Urinary bladder (tissue), 4 donors: ENCODE data around the gene PITPNM1. TPM values are rescaled to one million over a fixed set of nuclear protein-coding genes. Genes with fewer than 3 reads are reported as not detected.

Source experiments
- DNase-seq: peaks from one replicate; pipeline ENCODE4 v3.0.0-alpha.2; 2015; ENCODE audit errors: extremely low spot score
- H3K27ac ChIP-seq: one replicate; pipeline ENCODE4 v1.5.1; 2013; ENCODE audit warnings: low read depth, mild to moderate bottlenecking, moderate library complexity
- H3K36me3 ChIP-seq: one replicate; pipeline ENCODE4 v1.6.1; 2013; ENCODE audit warnings: mild to moderate bottlenecking, moderate library complexity; ENCODE audit not compliant: insufficient read depth
- H3K4me1 ChIP-seq: one replicate; pipeline ENCODE4 v1.6.1; 2013; ENCODE audit warnings: mild to moderate bottlenecking, moderate library complexity; ENCODE audit not compliant: insufficient read depth
- H3K4me3 ChIP-seq: one replicate; pipeline ENCODE4 v1.5.1; 2013; ENCODE audit warnings: low read depth, low read length
- WGBS: extraction: QIAGEN DNeasy Blood & Tissue Kit; methylation state at CpG from one replicate; pipeline ENCODE4 v1.1.7; 2013; 5-methylcytosine and 5-hydroxymethylcytosine counted together
- polyA plus RNA-seq: library from polyadenylated mRNA; stranded (reverse); fragments of 200-250 nt; gene quantifications from one replicate; pipeline ENCODE4 v1.2.3, GENCODE V29; 2013
- total RNA-seq: library from RNA; depleted of rRNA; stranded (reverse); fragments of >200 nt; gene quantifications from one replicate; pipeline ENCODE4 v1.2.3, GENCODE V29; 2014
- donor health status: healthy with polysubstance abuse.
- donor health status: healthy.

Gene PITPNM1
- total and polyA plus RNA-seq, 2 donors = 12.6 to 18.5 TPM

DNA sequence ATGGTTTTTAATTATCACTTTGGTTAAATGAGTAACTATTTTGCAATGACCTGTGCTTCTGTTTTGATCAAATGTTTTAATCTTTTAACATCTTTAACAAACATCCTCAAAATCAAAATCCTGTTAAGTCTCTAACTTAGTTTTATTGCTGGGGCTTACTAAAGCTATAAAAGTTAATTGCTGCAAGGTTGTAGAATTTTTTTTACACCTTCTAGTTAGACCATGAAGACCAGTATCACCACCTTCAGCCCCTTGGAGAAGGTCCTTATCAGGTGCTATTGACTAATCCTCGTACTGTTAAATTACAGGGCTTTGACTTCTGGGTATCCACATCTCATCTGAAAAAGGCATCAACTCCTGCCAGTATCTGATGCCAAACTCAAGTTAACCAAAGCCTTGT, 30.4 kb upstream of the PITPNM1 start:
- Histone ChIP-seq H3K27ac (no peak overlapping the region), H3K36me3 (no peaks in the 10 kb centered on the region), H3K4me1 (no peaks in the 10 kb centered on the region), H3K4me3 (no peak overlapping the region)
- DNase-seq = no peak
- WGBS = 88% methylated on average over 1 of the region's 1 CpG

DNA sequence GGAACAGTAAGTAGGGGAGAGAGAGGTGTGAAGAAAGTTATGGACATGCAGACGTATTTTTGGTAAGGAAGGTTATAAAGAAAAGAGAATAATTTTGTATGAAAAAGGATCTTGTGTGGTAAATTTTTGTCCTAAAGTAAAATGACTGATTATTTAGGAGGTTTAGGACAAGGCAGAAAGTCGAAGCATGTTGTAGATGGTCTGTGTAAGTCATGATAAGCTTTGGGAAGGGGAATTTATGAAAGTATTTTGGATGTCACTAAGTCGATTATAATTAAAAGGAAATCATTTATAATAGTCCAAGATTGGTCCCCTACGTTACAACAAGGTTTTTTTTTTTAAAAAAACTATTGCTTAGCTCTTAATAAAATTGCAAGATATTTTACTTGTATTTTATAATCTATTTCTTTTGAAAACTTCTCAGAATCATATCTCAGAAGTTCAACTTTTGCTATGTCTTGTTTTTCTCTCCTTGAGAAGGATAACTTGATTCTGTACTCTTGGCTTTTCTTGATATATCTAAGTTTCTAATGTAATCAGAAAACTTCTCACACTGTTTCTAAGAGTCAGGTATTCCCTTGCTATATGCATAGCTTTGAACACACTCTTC, 29.0 kb upstream of the PITPNM1 start:
- H3K4me1 ChIP-seq = no peaks in the 10 kb centered on the region
- 31% methylated on average over 4 of the region's 4 CpGs for whole genome bisulfite sequencing
- no peak overlapping the region for H3K4me3 ChIP-seq
- H3K36me3 ChIP-seq = no peaks in the 10 kb centered on the region
- DNase-seq = no peak
- H3K27ac ChIP-seq = no peak overlapping the region

DNA sequence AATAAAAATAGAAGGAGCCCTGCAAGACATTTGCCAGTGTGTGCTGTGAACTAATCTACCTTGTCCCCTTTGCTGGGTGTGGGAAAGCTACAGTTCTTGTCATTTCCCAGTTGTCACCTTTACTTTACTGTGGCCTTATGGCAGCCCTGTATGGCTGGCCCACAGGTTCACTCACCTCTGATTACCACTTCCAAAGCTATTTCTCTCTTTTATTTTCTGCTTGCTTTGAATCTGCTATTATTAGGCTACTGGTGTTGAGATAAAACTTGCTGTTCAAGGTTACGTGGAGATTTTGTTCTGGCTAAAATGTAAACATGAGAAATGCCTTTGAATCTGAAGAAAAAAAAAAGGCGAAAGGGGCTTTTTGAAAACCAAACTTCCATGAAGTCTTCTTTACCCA, 27.7 kb upstream of the PITPNM1 start:
- Histone ChIP-seq H3K27ac (no peak overlapping the region), H3K4me3 (no peak overlapping the region), H3K4me1 (no peaks in the 10 kb centered on the region), H3K36me3 (no peaks in the 10 kb centered on the region)
- DNase-seq = no peak
- WGBS = 63% methylated on average over 2 of the region's 2 CpGs

DNA sequence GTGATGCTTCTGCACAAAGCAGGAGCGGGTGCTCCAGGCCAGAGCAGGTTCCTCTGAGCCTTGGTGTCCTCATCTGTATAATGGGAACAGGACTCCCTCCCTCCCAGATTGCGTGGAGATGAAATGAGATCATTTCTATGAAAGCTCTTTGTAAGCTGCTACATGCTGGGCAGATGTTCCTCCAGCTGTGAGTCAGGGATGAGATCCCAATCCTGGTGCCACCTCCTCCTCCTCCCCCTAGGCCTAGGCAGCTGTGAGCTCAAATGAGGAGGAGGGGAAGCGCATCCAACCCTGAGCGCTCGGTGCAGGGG, 25.1 kb upstream of the PITPNM1 start:
- WGBS = 77% methylated on average over 5 of the region's 5 CpGs
- no peaks in the 10 kb centered on the region for H3K36me3 ChIP-seq
- H3K27ac ChIP-seq = no peak overlapping the region
- no peak overlapping the region for H3K4me3 ChIP-seq
- no peak for DNase-seq
- H3K4me1 ChIP-seq = no peaks in the 10 kb centered on the region

GRCh38 chr11:67528376-67528775, 23.2 kb upstream of the PITPNM1 start:
- Histone ChIP-seq H3K4me3 (no peak overlapping the region), H3K27ac (no peak overlapping the region), H3K4me1 (no peaks in the 10 kb centered on the region), H3K36me3 (no peaks in the 10 kb centered on the region)
- 92% methylated on average over 4 of the region's 4 CpGs for WGBS
- no peak for DNase-seq

DNA sequence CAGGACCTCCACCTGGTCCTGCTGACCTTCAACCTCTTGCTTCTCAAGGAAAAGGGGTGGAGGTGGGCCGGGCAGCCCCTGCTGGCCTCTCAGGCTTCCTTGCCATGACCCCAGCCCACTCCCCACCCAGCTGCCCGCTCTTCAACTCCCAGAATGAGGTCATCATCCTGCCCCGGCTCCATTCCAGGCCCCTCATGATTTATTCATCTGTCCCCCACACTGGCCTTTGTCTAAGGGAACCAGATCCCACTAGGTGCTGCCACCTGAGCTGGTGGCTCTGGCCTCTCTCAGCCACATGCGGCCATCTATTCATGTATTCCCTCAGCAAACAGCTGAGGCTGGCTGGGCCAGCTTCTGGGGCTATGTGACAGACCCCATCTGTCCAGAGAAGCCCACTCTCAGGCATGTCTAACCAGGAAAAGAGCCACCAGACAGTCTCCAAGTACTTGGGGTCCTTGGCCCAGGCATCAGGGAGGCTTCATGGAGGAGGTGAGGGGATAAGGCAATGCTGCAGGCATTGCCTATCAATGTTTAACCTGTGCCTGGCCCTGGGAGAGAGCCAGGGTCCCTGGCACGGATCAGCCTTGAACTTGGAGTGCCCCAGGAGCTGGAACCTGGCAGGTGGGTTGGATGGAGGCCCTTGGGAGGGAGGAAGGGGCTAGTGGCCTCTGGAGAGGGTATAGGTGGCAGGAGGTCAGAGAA, 20.3 kb upstream of the PITPNM1 start:
- H3K4me1 ChIP-seq = no peaks in the 10 kb centered on the region
- 71% methylated on average over 5 of the region's 5 CpGs for WGBS
- no peak overlapping the region for H3K27ac ChIP-seq
- DNase-seq = no peak
- no peak overlapping the region for H3K4me3 ChIP-seq
- no peaks in the 10 kb centered on the region for H3K36me3 ChIP-seq

GRCh38 chr11:67524480-67524808, 19.3 kb upstream of the PITPNM1 start:
- Histone ChIP-seq H3K4me1 (no peaks in the 10 kb centered on the region), H3K4me3 (no peak overlapping the region), H3K36me3 (no peaks in the 10 kb centered on the region), H3K27ac (no peak overlapping the region)
- no peak for DNase-seq
- 87% methylated on average over 9 of the region's 9 CpGs for WGBS

GRCh38 chr11:67523556-67524479, 18.7 kb upstream of the PITPNM1 start:
- Histone ChIP-seq H3K36me3 (no peaks in the 10 kb centered on the region), H3K27ac (no peak overlapping the region), H3K4me3 (no peak overlapping the region), H3K4me1 (no peaks in the 10 kb centered on the region)
- WGBS = 75% methylated on average over 25 of the region's 25 CpGs
- DNase-seq = no peak

GRCh38 chr11:67522844-67523555, 17.8 kb upstream of the PITPNM1 start, which contains the start of gene CABP2:
CABP2 (minus strand) TSS chr11:67523446; CDS start chr11:67523326, 120 bp downstream.
- WGBS = 72% methylated on average over 23 of the region's 23 CpGs
- no peak within 1 kb of the TSS for H3K4me3 ChIP-seq
- no peaks in the 10 kb centered on the region for H3K4me1 ChIP-seq
- no peak for DNase-seq
- H3K27ac ChIP-seq = no peak within 1 kb of the TSS
- H3K36me3 ChIP-seq = no peaks in the 10 kb centered on the region

- H3K4me3 ChIP-seq = no peak overlapping the region
- no peaks in the 10 kb centered on the region for H3K36me3 ChIP-seq
- H3K4me1 ChIP-seq = no peaks in the 10 kb centered on the region
- WGBS = 91% methylated on average over 15 of the region's 15 CpGs
- DNase-seq = no peak
- no peak overlapping the region for H3K27ac ChIP-seq
Measured at GRCh38 chr11:67522338-67522737, 17.2 kb upstream of the PITPNM1 start.

DNA sequence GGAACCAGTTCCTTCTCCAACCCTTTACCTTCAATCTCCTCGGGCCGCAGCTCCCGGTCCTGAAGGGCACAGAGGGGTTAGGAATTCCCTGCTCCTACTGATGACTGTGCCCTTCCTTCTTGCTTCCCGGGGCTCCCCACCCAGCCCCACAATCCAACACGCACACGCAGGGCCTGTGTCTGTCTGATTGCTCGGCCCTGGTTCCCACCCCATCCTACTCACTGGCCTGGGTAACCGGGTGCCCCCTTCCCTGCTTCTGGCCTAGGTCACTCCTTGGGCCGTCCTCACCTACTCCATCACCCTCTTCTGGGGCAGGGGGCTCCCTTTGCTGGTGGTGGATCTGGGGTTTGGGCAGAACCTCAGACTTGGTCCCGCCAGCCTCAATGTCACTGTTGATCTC, 16.8 kb upstream of the PITPNM1 start:
- 74% methylated on average over 10 of the region's 10 CpGs for WGBS
- Histone ChIP-seq H3K27ac (no peak overlapping the region), H3K36me3 (no peaks in the 10 kb centered on the region), H3K4me1 (no peaks in the 10 kb centered on the region), H3K4me3 (no peak overlapping the region)
- no peak for DNase-seq

DNA sequence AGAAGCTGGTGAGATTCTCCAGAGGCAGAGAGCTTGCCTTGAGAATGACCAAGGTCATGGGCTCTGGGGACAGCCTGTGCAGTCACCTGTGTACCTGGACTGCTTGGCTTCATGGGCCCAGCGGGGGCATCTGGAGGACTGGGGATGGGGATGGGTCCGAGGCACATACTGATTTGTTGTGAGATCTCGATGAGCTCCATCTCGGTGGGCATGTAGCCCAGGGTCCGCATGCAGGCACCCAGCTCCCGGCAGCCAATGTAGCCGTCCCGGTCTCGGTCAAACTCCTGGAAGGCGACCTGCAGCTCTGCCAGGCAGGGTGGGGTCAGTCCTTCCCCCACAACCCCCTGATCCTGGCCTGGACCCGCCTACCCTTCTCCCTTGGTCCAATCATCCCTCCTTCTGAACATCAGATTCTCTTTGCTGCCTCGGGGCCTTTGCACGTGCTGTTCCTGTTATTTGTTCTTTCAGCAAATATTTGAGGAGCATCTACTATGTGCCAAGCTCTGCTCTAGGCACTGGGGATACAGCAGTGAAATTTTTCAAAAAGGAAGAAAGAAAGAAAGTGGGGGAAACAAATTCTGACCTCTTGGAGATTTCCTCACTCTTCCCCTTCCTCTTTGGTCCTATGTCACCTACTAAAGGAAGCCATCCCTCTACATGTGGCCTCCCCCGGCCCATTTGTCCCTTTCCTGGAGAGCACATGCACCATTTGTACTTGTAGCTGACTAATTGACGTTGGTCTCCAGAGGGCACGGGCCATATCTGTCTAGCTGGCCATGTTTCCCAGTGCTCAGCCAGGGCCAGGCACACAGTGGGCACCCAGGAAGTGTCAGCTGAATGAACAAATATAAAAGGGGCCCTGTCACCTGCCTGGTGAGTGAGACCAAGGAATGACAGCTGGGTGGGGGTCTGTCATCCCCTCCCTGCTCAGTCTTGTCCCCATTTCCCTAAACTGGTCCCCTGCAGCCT, 16.0 kb upstream of the PITPNM1 start:
- Histone ChIP-seq H3K36me3 (no peaks in the 10 kb centered on the region), H3K4me3 (no peak overlapping the region), H3K27ac (no peak overlapping the region), H3K4me1 (no peaks in the 10 kb centered on the region)
- DNase-seq = no peak
- 91% methylated on average over 16 of the region's 16 CpGs for WGBS

DNA sequence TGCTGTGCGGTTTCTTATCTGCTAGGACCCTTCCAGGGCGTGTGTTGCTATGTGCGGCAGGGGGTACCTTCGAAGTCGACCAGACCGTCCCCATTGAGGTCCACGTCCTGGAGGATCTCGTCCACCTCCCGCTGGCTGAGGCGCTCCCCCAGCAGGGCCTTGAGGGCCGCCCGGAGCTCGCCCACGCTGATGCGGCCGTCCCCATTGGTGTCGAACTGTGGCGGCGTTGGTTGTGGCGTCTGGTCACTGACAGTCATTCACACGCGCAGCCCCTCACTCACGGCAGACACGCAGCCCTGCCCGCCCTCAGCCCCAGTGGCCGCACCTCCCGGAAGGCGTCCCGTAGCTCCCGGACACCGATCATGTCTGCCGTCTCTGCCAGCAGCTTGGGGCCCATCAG, 14.6 kb upstream of the PITPNM1 start:
- WGBS = 89% methylated on average over 32 of the region's 32 CpGs
- no peak for DNase-seq

More for the DNA sequence above, 14.6 kb upstream of the PITPNM1 start:
- Histone ChIP-seq H3K27ac (no peak overlapping the region), H3K4me1 (no peaks in the 10 kb centered on the region), H3K4me3 (no peak overlapping the region), H3K36me3 (no peaks in the 10 kb centered on the region)
